ENCODE measurements around the gene ROM1.
"Not testable (repeated sequence)": the region's sequence is repeated elsewhere in the genome, so short reads cannot be mapped to it uniquely, and the experiment has no call there.

ROM1 gene

GRCh38 chr11:62608776-62609175 is 4.3 kb upstream of the ROM1 start:
- no peak for DNase-seq (ENCODE audit: low read depth)

- DNase-seq (ENCODE audit: low read depth), result no peak
Observed at GRCh38 chr11:62610403-62610802, 2.7 kb upstream of the ROM1 start.

- no peak for DNase-seq (ENCODE audit: low read depth)
Observed at GRCh38 chr11:62610814-62611704, 2.0 kb upstream of the ROM1 start.

- no peak for DNase-seq (ENCODE audit: low read depth)
Observed at GRCh38 chr11:62611705-62612365, 1.2 kb upstream of the ROM1 start.

GRCh38 chr11:62613291-62613778 is 278 bp downstream of the ROM1 start:
- no peak for DNase-seq (ENCODE audit: low read depth)

- DNase-seq (ENCODE audit: low read depth), result no peak
Observed at GRCh38 chr11:62614275-62614674, 1.2 kb downstream of the ROM1 start.

- DNase-seq (ENCODE audit: low read depth), result no peak
Observed at GRCh38 chr11:62615521-62615920, 2.5 kb downstream of the ROM1 start.

- DNase-seq (ENCODE audit: low read depth), result not testable (repeated sequence)
Observed at GRCh38 chr11:62616957-62617356, 3.9 kb downstream of the ROM1 start.

- no peak for DNase-seq (ENCODE audit: low read depth)
Observed at GRCh38 chr11:62621027-62621566, 8.0 kb downstream of the ROM1 start.

- DNase-seq (ENCODE audit: low read depth), result peak; percentile 94
Observed at GRCh38 chr11:62621567-62622470, 8.8 kb downstream of the ROM1 start, which contains the start of gene B3GAT3. Gene B3GAT3 (minus strand): TSS chr11:62621986. CDS start chr11:62621947, 39 bp downstream.

GRCh38 chr11:62622476-62623089 is 9.5 kb downstream of the ROM1 start:
- no peak for DNase-seq (ENCODE audit: low read depth)

GRCh38 chr11:62627713-62628112 is 14.7 kb downstream of the ROM1 start:
- DNase-seq (ENCODE audit: low read depth), result no peak

- no peak for DNase-seq (ENCODE audit: low read depth)
Observed at GRCh38 chr11:62632492-62632891, 19.4 kb downstream of the ROM1 start.

- DNase-seq (ENCODE audit: low read depth), result no peak
Observed at GRCh38 chr11:62644220-62644619, 31.2 kb downstream of the ROM1 start.

- DNase-seq (ENCODE audit: low read depth), result no peak
Observed at GRCh38 chr11:62645671-62645945, 32.6 kb downstream of the ROM1 start.

GRCh38 chr11:62645946-62646824 is 33.1 kb downstream of the ROM1 start, which contains the start of gene GANAB:
Gene GANAB (minus strand): TSS chr11:62646613. CDS start chr11:62646599, 14 bp downstream.
- peak; percentile 99 for DNase-seq (ENCODE audit: low read depth)

- no peak for DNase-seq (ENCODE audit: low read depth)
Observed at GRCh38 chr11:62646825-62647608, 34.0 kb downstream of the ROM1 start.

- DNase-seq (ENCODE audit: low read depth), result no peak
Observed at GRCh38 chr11:62647609-62648005, 34.5 kb downstream of the ROM1 start.

GRCh38 chr11:62648185-62648966 is 35.3 kb downstream of the ROM1 start:
- no peak for DNase-seq (ENCODE audit: low read depth)

All from T follicular helper cell (primary cell).